Esophagus squamous epithelium (tissue), 5 donors: ENCODE measurements around the gene PPRC1. TPM values are rescaled to one million over a fixed set of nuclear protein-coding genes. Genes with fewer than 3 reads are reported as not detected.

ENCODE experiments used
- DNase-seq: peaks from one replicate; lab custom pipeline; 2025; lab: John Stamatoyannopoulos, UW
- H3K27ac ChIP-seq, 4 donors: fragments of 200-600 bp; sonication (generic); one replicate each; pipeline ENCODE4 v1.5.1; 2016 to 2019; ENCODE audit warnings: mild to moderate bottlenecking in 1 of 4
- H3K27me3 ChIP-seq, 4 donors: fragments of 200-600 bp; sonication (generic); 1 replicate in 3 of 4; 2 replicates in 1 of 4; pipeline versions ENCODE4 v1.5.1 to v1.6.0; 2017 to 2021; ENCODE audit warnings: antibody characterized with exemption in 1 of 4
- H3K36me3 ChIP-seq, 3 donors: fragments of 200-600 bp; sonication (generic); one replicate each; pipeline ENCODE4 v1.5.1; 2016 to 2019
- H3K4me1 ChIP-seq, 3 donors: fragments of 200-600 bp; sonication (generic); one replicate each; pipeline ENCODE4 v1.5.1; 2017 to 2019
- H3K4me3 ChIP-seq, 4 donors: fragments of 200-600 bp; sonication (generic); 1 replicate in 3 of 4; 2 replicates in 1 of 4; pipeline ENCODE4 v1.5.1; 2016 to 2019; ENCODE audit warnings: mild to moderate bottlenecking in 2 of 4, moderate library complexity in 1 of 4
- H3K9me3 ChIP-seq, 3 donors: fragments of 200-600 bp; sonication (generic); one replicate each; pipeline ENCODE4 v1.5.1; 2016 to 2019
- CTCF ChIP-seq, 6 experiments: fragments of 450-650 bp in 4 of 6; fragments of 200-600 bp in 2 of 6; sonication (generic) in 2 of 6; IDR thresholded peaks; one replicate each; pipeline ENCODE4 v1.5.1; 2016 to 2019; ENCODE audit warnings: antibody characterized with exemption in 6 of 6, mild to moderate bottlenecking in 4 of 6, moderate library complexity in 4 of 6
- POLR2A ChIP-seq, 4 donors: fragments of 450-650 bp; IDR thresholded peaks; one replicate each; pipeline ENCODE4 v1.6.1; 2017; ENCODE audit warnings: antibody characterized with exemption in 4 of 4, mild to moderate bottlenecking in 4 of 4, moderate library complexity in 3 of 4
- WGBS, 2 donors: methylation state at CpG; one replicate each; pipeline ENCODE4 v1.1.5; 2018; 5-methylcytosine and 5-hydroxymethylcytosine counted together
- intact Hi-C: fragments of 100-400 bp; cut with DNase I; formaldehyde crosslinking; loops from one replicate; pipeline ENCODE4 v1.15.0; 2022
- total RNA-seq, 4 donors: library from RNA; depleted of rRNA; stranded (reverse); fragments of >200 nt; gene quantifications; one replicate each; pipeline ENCODE4 v1.1.0, GENCODE V29; 2016
- donor health status: DM: yes; HTN: yes; CAD: no.

PPRC1 gene
- total RNA-seq, 4 donors from 2014 or later = 10.5 to 29.9 (median 27.2) TPM

DNA sequence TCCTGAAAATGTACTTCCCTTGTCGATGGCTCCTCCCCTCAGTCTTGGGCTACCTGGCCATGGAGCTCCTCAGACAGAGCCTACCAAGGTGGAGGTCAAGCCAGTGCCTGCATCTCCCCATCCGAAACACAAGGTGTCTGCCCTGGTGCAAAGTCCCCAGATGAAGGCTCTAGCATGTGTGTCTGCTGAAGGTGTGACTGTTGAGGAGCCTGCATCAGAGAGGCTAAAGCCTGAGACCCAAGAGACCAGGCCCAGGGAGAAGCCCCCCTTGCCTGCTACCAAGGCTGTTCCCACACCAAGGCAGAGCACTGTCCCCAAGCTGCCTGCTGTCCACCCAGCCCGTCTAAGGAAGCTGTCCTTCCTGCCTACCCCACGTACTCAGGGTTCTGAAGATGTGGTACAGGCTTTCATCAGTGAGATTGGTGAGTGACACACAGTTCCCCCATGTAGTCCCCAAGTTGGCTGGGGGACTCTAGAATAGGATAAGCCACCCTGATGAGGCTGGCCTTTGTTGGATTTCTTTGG is 8.8 kb downstream of the PPRC1 start:
- Histone ChIP-seq H3K4me3 (no peak overlapping the region), H3K9me3 (no peaks in the 10 kb centered on the region), H3K36me3 (peaks cover 47 to 93% (median 50%) of the 10 kb centered on the region in 3 donors), H3K27ac (no peak overlapping the region), H3K4me1 (peaks cover 5 to 20% (median 6%) of the 10 kb centered on the region in 3 donors), H3K27me3 (no peaks in the 10 kb centered on the region)
- TF ChIP-seq CTCF (IDR thresholded peaks at IDR 0.05) = no peak
- TF ChIP-seq POLR2A (IDR thresholded peaks at IDR 0.05) = no peak
- WGBS, 2 donors = 93 to 100% methylated on average over 1 to 2 of the region's 4 CpGs
- DNase-seq = no peak
- intact Hi-C loops = no loop called here

DNA sequence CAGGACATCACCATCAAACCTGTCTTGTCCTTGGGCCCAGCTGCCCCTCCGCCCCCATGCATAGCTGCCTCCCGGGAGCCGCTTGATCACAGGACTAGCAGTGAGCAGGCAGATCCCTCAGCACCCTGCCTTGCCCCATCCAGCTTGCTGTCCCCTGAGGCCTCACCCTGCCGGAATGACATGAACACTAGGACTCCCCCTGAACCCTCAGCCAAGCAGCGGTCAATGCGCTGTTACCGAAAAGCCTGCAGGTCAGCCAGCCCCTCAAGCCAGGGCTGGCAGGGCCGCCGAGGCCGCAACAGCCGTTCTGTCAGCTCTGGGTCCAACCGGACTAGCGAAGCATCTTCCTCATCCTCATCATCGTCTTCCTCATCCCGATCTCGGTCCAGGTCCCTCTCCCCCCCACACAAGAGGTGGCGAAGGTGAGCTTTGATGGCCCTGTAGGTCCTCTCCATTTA is 14.2 kb downstream of the PPRC1 start:
- 91 to 94% methylated on average over 6 to 11 of the region's 17 CpGs for WGBS, 2 donors
- DNase-seq = no peak
- Histone ChIP-seq H3K4me1 (peaks cover 0 to 11% (median 7%) of the 10 kb centered on the region in 3 donors), H3K4me3 (no peak overlapping the region), H3K27me3 (no peaks in the 10 kb centered on the region), H3K36me3 (peaks cover 14 to 90% (median 34%) of the 10 kb centered on the region in 3 donors), H3K27ac (no peak overlapping the region), H3K9me3 (no peaks in the 10 kb centered on the region)
- TF ChIP-seq CTCF (IDR thresholded peaks at IDR 0.05) (no peak), POLR2A (IDR thresholded peaks at IDR 0.05) (no peak)
- intact Hi-C loops = no loop called here

GRCh38 chr10:102147561-102147960 is 14.7 kb downstream of the PPRC1 start:
- peaks cover 0 to 11% (median 7%) of the 10 kb centered on the region in 3 donors for H3K4me1 ChIP-seq
- intact Hi-C loops = no loop called here
- no peak overlapping the region for H3K27ac ChIP-seq
- H3K36me3 ChIP-seq = peaks cover 13 to 85% (median 33%) of the 10 kb centered on the region in 3 donors
- 100% methylated on average over 1 of the region's 1 CpG for WGBS, 2 donors
- H3K27me3 ChIP-seq = no peaks in the 10 kb centered on the region
- no peaks in the 10 kb centered on the region for H3K9me3 ChIP-seq
- no peak for DNase-seq
- H3K4me3 ChIP-seq = no peak overlapping the region
- TF ChIP-seq CTCF (IDR thresholded peaks at IDR 0.05) (no peak), POLR2A (IDR thresholded peaks at IDR 0.05) (no peak)

GRCh38 chr10:102148275-102148674 is 15.4 kb downstream of the PPRC1 start:
- DNase-seq = no peak
- H3K9me3 ChIP-seq = no peaks in the 10 kb centered on the region
- intact Hi-C loops = no loop called here
- WGBS, 2 donors = 93 to 97% methylated on average over 10 to 12 of the region's 13 CpGs
- peaks cover 13 to 78% (median 31%) of the 10 kb centered on the region in 3 donors for H3K36me3 ChIP-seq
- H3K27ac ChIP-seq = no peak overlapping the region
- TF ChIP-seq CTCF (IDR thresholded peaks at IDR 0.05) (no peak), POLR2A (IDR thresholded peaks at IDR 0.05) (no peak)
- peaks cover 4 to 18% (median 11%) of the 10 kb centered on the region in 3 donors for H3K4me1 ChIP-seq
- no peaks in the 10 kb centered on the region for H3K27me3 ChIP-seq
- no peak overlapping the region for H3K4me3 ChIP-seq

DNA sequence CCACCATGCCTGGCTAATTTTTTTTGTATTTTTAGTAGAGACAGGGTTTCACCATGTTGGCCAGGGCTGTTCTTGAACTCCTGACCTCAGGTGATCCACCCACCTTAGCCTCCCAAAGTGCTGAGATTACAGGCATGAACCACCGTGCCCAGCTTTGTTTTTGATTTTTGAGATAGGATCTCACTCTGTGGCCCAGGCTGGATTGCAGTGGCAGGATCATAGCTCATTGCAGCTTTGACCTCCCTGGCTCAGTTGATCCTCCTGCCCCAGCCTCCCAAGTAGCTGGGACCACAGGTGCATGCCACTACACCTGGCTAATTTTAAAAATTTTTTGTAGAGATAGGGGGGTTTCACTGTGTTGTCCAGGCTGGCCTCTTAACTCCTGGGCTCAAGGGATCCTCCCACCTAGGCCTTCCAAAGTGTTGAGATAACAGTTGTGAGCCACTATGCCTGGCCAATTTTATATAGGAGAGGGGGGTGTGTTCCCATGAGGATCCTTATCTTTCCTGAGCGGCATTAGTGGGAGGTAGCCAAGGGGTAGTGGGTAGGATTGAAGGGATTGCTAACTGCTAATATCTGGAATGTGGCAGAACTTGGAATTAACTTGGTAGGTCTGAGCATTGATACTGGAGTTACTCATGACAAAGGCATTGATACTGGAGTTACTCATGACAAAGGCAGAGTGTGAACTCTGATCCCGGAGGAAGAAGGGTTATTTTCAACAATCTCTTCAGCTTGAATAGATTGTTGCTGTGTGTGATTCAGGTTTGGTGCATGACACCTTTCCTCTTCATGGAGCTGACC is 18.3 kb downstream of the PPRC1 start:
- Histone ChIP-seq H3K4me1 (peaks cover 8 to 41% (median 17%) of the 10 kb centered on the region in 3 donors), H3K36me3 (peaks cover 7 to 68% (median 31%) of the 10 kb centered on the region in 3 donors), H3K4me3 (peak overlapping the region; percentile 71 to 92 (median 73)), H3K27ac (peak overlapping the region; percentile 84 to 96 (median 88)), H3K9me3 (no peaks in the 10 kb centered on the region), H3K27me3 (no peaks in the 10 kb centered on the region)
- 64 to 79% methylated on average over 3 of the region's 3 CpGs for WGBS, 2 donors
- intact Hi-C loops = no loop called here
- no peak for DNase-seq
- TF ChIP-seq CTCF (IDR thresholded peaks at IDR 0.05) = no peak
